Measurements from ENCODE around the gene NDUFAF3.

Gene NDUFAF3

DNA sequence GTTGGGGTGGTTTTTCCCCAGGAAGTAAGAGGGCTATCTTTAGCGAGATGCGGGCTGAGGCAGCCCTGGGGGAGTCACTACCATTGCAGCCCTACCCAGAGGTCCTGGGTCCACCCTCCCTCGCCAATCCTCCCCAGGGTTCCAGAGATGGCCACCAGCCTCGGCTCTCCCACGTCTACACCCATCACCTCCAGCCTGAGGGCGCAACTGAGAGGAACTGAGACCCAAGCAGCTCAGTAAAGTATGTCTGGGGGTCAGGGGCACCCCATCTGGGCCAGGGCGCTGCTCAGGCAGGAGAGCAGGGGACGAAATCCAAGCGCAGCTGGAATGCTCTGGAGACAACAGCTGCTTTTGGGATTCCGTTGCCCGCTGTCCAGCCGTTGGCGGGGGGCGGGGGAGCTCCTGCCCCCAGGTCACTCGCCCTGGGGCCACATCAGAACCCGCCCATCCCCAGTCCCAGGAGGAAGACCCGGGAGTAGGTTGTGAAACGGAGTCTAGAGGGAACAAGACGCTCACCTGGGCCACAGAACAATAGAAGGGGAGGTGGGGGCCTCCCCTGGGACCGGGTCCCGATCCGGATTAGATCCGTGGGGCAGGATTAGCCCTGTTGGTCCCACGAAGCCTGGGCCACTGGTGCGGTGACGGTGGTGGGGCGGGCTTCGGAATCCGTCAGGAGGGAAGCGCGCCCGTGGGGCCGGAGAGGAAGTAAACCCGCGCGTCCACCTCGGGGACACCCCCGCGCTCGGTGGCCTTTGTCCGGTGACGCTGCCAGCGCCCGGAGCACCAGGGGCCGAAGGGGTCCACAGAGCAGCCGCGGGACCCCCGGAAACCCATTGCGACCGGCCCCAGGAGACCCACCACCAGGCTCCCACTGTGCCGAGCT is 1.4 kb upstream of the NDUFAF3 start:
- no peak overlapping the region for H2AFZ ChIP-seq (ENCODE audit: low read length, unreplicated experiment)

DNA sequence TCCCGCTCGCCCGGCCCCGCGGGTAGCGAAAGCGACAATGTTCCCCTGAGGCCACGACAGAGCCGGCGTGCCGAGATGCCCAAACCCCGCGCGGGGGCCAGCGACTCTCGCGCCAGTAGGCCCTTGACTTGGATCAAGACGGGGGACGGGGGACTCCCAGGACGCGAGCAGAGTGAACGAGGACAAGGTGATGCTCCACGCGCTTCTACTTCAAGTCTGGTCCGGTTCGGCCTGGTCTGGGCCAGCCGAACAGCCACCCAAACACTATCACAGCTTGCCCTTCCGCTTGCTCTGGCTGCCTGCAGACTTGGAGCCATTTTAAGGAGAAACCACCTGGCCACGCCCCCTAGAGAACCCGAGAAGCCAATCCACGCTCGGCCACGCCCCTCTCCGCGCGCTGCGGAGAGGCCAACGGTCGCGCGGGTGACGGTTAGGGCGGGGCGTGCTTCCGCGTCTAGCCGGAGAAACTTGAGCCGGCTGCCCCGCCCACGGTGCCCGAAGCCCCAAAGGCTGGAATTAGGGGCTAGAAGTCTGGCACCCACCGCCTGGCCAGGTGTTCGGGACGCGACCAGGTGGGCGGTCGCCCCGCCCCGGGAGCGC is 608 bp upstream of the NDUFAF3 start:
- peak overlapping the region; percentile 91 for H3K4me3 ChIP-seq (ENCODE audit: low read depth, low read length)
- H2AFZ ChIP-seq (ENCODE audit: low read length, unreplicated experiment) = peak overlapping the region; percentile 92
- peaks cover 22% of the 10 kb centered on the region; the same call in 1 of the 2 replicates for H3K36me3 ChIP-seq (ENCODE audit: insufficient read depth, low read length)
- no peaks in the 10 kb centered on the region for H3K27me3 ChIP-seq (ENCODE audit: insufficient read depth, low read length)
- H3K4me1 ChIP-seq (ENCODE audit: control insufficient read depth, insufficient read depth, low read length, unreplicated experiment) = peaks cover 36% of the 10 kb centered on the region
- peak overlapping the region; percentile 93 for H3K27ac ChIP-seq (ENCODE audit: low read depth, low read length)
- peaks cover 26% of the 10 kb centered on the region for H3K79me2 ChIP-seq (ENCODE audit: control insufficient read depth, insufficient read depth, low read length, unreplicated experiment)

More for the DNA sequence above, 1.4 kb upstream of the NDUFAF3 start:
- Histone ChIP-seq H3K4me3 (ENCODE audit: low read depth, low read length) (peak overlapping the region; percentile 91), H3K27me3 (ENCODE audit: insufficient read depth, low read length) (no peaks in the 10 kb centered on the region), H3K4me1 (ENCODE audit: control insufficient read depth, insufficient read depth, low read length, unreplicated experiment) (peaks cover 29% of the 10 kb centered on the region), H3K36me3 (ENCODE audit: insufficient read depth, low read length) (peaks cover 15% of the 10 kb centered on the region; the same call in 1 of the 2 replicates), H3K27ac (ENCODE audit: low read depth, low read length) (peak overlapping the region; percentile 93), H3K79me2 (ENCODE audit: control insufficient read depth, insufficient read depth, low read length, unreplicated experiment) (peaks cover 26% of the 10 kb centered on the region)

DNA sequence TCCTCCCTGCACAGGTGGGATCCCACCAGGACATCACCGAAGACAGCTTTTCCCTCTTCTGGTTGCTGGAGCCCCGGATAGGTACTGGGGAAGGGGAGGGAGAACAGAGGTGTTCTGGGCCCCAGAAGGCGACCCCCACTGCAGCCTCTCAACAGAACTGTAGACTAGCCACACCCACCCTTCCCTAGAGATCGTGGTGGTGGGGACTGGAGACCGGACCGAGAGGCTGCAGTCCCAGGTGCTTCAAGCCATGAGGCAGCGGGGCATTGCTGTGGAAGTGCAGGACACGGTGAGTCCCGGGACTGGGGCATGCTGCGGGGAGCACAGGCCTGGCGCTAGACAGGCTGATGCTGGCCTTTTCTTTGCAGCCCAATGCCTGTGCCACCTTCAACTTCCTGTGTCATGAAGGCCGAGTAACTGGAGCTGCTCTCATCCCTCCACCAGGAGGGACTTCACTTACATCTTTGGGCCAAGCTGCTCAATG is 809 bp downstream of the NDUFAF3 start:
- peaks cover 38% of the 10 kb centered on the region for H3K79me2 ChIP-seq (ENCODE audit: control insufficient read depth, insufficient read depth, low read length, unreplicated experiment)
- H3K4me1 ChIP-seq (ENCODE audit: control insufficient read depth, insufficient read depth, low read length, unreplicated experiment) = peaks cover 46% of the 10 kb centered on the region
- H3K27me3 ChIP-seq (ENCODE audit: insufficient read depth, low read length) = no peaks in the 10 kb centered on the region
- H3K36me3 ChIP-seq (ENCODE audit: insufficient read depth, low read length) = peaks cover 36% of the 10 kb centered on the region
- H3K27ac ChIP-seq (ENCODE audit: low read depth, low read length) = peak overlapping the region; percentile 93
- H2AFZ ChIP-seq (ENCODE audit: low read length, unreplicated experiment) = no peak overlapping the region
- peak overlapping the region; percentile 91 for H3K4me3 ChIP-seq (ENCODE audit: low read depth, low read length)

- H2AFZ ChIP-seq (ENCODE audit: low read length, unreplicated experiment) = no peak overlapping the region
- no peak overlapping the region for H3K27ac ChIP-seq (ENCODE audit: low read depth, low read length)
- H3K27me3 ChIP-seq (ENCODE audit: insufficient read depth, low read length) = no peaks in the 10 kb centered on the region
- H3K4me1 ChIP-seq (ENCODE audit: control insufficient read depth, insufficient read depth, low read length, unreplicated experiment) = peaks cover 55% of the 10 kb centered on the region
- peaks cover 49% of the 10 kb centered on the region for H3K79me2 ChIP-seq (ENCODE audit: control insufficient read depth, insufficient read depth, low read length, unreplicated experiment)
- H3K4me3 ChIP-seq (ENCODE audit: low read depth, low read length) = no peak overlapping the region
- peaks cover 38% of the 10 kb centered on the region for H3K36me3 ChIP-seq (ENCODE audit: insufficient read depth, low read length)
These were observed 1.9 kb downstream of the NDUFAF3 start for GRCh38 chr3:49023775-49024174.

- H3K36me3 ChIP-seq (ENCODE audit: insufficient read depth, low read length) = peaks cover 38% of the 10 kb centered on the region
- no peaks in the 10 kb centered on the region for H3K27me3 ChIP-seq (ENCODE audit: insufficient read depth, low read length)
- no peak overlapping the region for H2AFZ ChIP-seq (ENCODE audit: low read length, unreplicated experiment)
- H3K79me2 ChIP-seq (ENCODE audit: control insufficient read depth, insufficient read depth, low read length, unreplicated experiment) = peaks cover 53% of the 10 kb centered on the region
- H3K27ac ChIP-seq (ENCODE audit: low read depth, low read length) = no peak overlapping the region
- no peak overlapping the region for H3K4me3 ChIP-seq (ENCODE audit: low read depth, low read length)
- H3K4me1 ChIP-seq (ENCODE audit: control insufficient read depth, insufficient read depth, low read length, unreplicated experiment) = peaks cover 55% of the 10 kb centered on the region
These were observed 2.5 kb downstream of the NDUFAF3 start for GRCh38 chr3:49024449-49024848.

DNA sequence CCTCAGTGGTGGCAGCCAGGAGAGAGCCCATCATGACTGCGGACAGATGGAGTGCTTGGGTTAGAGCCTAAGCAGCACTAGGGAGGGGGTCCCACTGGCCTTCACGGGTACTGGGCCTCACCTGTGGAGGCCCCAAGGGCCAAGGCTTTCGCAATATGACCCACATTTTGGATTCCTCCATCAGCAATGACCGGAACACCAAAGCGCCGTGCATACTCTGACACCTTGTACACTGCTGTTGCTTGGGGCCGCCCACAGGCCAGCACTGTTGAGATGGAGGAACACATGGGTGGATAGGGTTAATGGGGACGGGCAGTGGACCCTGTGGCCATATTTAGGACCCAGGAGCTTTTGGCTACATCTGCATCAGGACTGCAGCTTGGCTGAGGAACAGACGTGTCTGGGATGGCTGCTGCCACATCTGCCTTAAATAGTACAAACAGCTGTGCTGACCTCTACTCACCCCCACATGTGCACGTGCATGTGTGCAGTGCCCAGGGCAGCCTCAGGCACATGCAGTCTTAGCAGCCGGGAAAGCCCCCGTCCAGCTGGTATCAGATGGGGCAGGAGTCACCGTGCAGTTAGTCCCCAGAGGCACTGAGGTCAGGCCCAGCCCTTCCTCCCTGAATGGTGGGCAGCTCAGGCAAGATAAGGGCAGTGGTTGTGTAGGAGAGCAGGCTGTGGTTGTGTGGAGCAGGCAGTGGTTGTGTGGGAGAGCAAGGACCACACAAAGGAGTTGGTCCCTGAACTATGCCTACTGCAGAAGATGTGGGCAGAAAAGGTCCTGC is 3.3 kb downstream of the NDUFAF3 start:
- Histone ChIP-seq H3K79me2 (ENCODE audit: control insufficient read depth, insufficient read depth, low read length, unreplicated experiment) (peaks cover 50% of the 10 kb centered on the region), H3K36me3 (ENCODE audit: insufficient read depth, low read length) (peaks cover 38% of the 10 kb centered on the region), H3K4me1 (ENCODE audit: control insufficient read depth, insufficient read depth, low read length, unreplicated experiment) (peaks cover 48% of the 10 kb centered on the region), H3K27ac (ENCODE audit: low read depth, low read length) (no peak overlapping the region), H2AFZ (ENCODE audit: low read length, unreplicated experiment) (no peak overlapping the region), H3K27me3 (ENCODE audit: insufficient read depth, low read length) (no peaks in the 10 kb centered on the region), H3K4me3 (ENCODE audit: low read depth, low read length) (no peak overlapping the region)

GRCh38 chr3:49025793-49026520 is 4.0 kb downstream of the NDUFAF3 start:
- Histone ChIP-seq H3K4me1 (ENCODE audit: control insufficient read depth, insufficient read depth, low read length, unreplicated experiment) (peaks cover 47% of the 10 kb centered on the region), H3K27me3 (ENCODE audit: insufficient read depth, low read length) (no peaks in the 10 kb centered on the region), H3K4me3 (ENCODE audit: low read depth, low read length) (no peak overlapping the region), H2AFZ (ENCODE audit: low read length, unreplicated experiment) (no peak overlapping the region), H3K36me3 (ENCODE audit: insufficient read depth, low read length) (peaks cover 38% of the 10 kb centered on the region), H3K79me2 (ENCODE audit: control insufficient read depth, insufficient read depth, low read length, unreplicated experiment) (peaks cover 42% of the 10 kb centered on the region), H3K27ac (ENCODE audit: low read depth, low read length) (no peak overlapping the region)

DNA sequence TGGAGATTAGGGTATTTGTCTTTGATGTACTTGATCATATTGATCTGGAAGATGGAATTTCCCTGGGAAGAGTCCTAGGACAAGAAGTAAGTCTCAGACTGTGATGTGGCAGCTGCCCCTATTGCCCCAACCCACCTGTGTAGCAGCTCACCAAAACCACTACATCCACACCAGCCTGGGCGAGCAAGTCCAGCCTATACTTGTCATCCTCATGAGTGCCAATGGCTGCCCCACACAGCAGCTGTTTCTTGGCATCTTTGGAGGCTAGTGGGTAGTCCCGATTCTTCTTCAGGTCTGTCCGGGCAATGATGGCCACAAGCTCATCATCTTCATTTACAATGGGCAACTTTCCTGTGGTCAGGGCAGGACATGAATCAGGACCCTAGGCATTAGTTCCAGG is 4.6 kb downstream of the NDUFAF3 start:
- no peak overlapping the region for H3K27ac ChIP-seq (ENCODE audit: low read depth, low read length)
- peaks cover 39% of the 10 kb centered on the region for H3K79me2 ChIP-seq (ENCODE audit: control insufficient read depth, insufficient read depth, low read length, unreplicated experiment)
- no peak overlapping the region for H2AFZ ChIP-seq (ENCODE audit: low read length, unreplicated experiment)
- H3K27me3 ChIP-seq (ENCODE audit: insufficient read depth, low read length) = no peaks in the 10 kb centered on the region
- H3K36me3 ChIP-seq (ENCODE audit: insufficient read depth, low read length) = peaks cover 38% of the 10 kb centered on the region
- H3K4me1 ChIP-seq (ENCODE audit: control insufficient read depth, insufficient read depth, low read length, unreplicated experiment) = peaks cover 47% of the 10 kb centered on the region
- H3K4me3 ChIP-seq (ENCODE audit: low read depth, low read length) = no peak overlapping the region

GRCh38 chr3:49027634-49028033 is 5.7 kb downstream of the NDUFAF3 start:
- Histone ChIP-seq H3K27me3 (ENCODE audit: insufficient read depth, low read length) (no peaks in the 10 kb centered on the region), H3K79me2 (ENCODE audit: control insufficient read depth, insufficient read depth, low read length, unreplicated experiment) (peaks cover 34% of the 10 kb centered on the region), H2AFZ (ENCODE audit: low read length, unreplicated experiment) (no peak overlapping the region), H3K4me3 (ENCODE audit: low read depth, low read length) (peak overlapping the region; percentile 92), H3K36me3 (ENCODE audit: insufficient read depth, low read length) (peaks cover 41% of the 10 kb centered on the region), H3K27ac (ENCODE audit: low read depth, low read length) (no peak overlapping the region), H3K4me1 (ENCODE audit: control insufficient read depth, insufficient read depth, low read length, unreplicated experiment) (peaks cover 52% of the 10 kb centered on the region)

- Histone ChIP-seq H3K27ac (ENCODE audit: low read depth, low read length) (no peak overlapping the region), H3K27me3 (ENCODE audit: insufficient read depth, low read length) (no peaks in the 10 kb centered on the region), H3K36me3 (ENCODE audit: insufficient read depth, low read length) (peaks cover 41% of the 10 kb centered on the region), H2AFZ (ENCODE audit: low read length, unreplicated experiment) (no peak overlapping the region), H3K4me1 (ENCODE audit: control insufficient read depth, insufficient read depth, low read length, unreplicated experiment) (peaks cover 54% of the 10 kb centered on the region), H3K79me2 (ENCODE audit: control insufficient read depth, insufficient read depth, low read length, unreplicated experiment) (peaks cover 31% of the 10 kb centered on the region), H3K4me3 (ENCODE audit: low read depth, low read length) (peak overlapping the region; percentile 92)
These were observed 6.4 kb downstream of the NDUFAF3 start for GRCh38 chr3:49028298-49028672.
